Measurements from ENCODE around the gene GNAQ.

Gene GNAQ

DNA sequence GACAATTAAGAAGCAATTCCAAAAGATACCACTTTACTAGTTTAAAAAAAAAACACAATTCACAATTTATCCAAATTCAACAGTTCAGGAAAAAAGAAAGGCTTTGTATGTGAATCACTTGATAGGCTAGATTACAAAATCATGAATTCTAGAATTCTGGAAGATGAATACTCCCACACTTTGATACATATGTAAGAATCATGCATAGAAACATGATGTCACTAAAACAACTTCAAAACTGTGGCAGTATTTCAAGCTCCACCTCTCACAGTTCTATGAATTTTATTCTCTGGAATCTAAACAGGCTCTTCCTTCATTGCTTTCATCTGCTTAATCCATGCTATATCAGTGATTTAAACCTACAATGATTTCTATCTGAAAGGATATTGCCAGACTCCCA lies 51.0 kb downstream of the GNAQ start:
- H3K4me3 ChIP-seq (ENCODE audit: low read depth, low read length): no peak overlapping the region
- peak; percentile 36 for DNase-seq (ENCODE audit: low read depth)

DNA sequence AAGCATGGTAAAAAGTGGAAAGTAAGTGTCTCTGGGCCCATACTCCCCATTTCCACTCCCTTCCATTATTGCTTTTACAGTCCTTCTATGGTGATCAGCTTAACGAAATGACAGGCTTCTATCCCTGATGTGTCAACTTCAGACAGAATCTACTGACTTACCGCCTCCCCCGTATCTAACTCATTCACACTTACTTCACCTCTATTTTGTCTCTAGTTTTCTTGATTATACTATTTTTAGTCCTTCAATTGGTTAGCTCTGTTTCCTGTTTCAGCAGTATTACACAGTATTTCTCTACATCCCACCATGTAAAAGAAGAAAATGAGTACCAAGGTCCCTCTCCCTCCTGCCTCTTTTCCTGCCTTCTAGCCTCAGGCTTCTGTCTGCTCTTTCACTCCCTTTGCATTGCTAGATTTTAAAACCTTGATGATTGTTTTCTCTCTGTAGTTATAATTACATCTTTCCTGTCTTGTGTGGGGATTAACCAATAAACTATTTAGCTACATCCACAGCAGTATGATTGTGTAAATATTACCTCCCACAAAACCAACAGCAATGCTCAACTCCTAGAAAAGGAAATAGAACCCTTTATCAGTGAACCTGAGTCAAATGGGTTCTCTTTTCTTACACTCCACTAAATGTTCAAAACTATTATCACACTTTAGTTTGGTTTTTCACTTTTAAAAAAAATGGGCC lies 53.4 kb downstream of the GNAQ start:
- no peak for DNase-seq (ENCODE audit: low read depth)

DNA sequence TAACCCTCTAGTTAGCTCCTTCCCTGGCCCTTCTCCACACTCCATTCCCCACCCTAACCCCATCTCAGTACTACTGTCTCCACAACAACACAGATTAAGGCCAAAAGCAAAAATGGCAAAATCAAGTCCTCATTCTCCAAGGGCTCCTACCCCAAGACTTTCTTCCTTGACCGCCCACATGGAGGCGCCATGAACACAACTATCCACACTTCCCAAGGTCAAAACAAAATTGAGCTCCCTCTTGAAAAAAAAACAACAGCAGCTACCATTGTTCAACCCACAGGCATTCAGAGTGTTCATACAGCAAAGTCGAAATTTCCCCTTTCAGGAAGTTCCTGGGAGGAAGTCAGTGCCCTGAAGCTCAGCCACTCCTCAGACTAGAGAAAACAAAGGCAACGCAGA lies 54.4 kb downstream of the GNAQ start:
- DNase-seq (ENCODE audit: low read depth): peak; percentile 35
- H3K4me3 ChIP-seq (ENCODE audit: low read depth, low read length): no peak overlapping the region

More for the DNA sequence above, 53.4 kb downstream of the GNAQ start:
- H3K4me3 ChIP-seq (ENCODE audit: low read depth, low read length): no peak overlapping the region

DNA sequence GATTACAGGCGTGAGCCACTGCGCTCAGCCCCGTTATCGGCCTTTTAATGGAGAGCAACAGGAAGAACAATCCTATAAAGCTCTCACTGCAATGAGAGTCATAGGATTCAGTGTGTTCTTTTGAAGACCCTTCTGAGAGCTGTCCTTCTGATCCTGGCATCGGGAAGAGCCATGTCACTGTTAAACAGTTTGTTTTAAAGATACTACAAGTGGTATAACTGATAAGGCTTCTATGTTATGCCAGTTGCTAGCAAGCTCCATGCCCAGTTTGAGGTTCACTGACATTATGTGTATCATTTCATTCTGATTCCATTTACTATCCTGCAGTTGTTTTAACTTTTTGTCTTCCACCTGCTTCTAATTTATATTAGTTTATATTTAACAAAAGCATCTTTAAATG lies 55.8 kb downstream of the GNAQ start:
- DNase-seq (ENCODE audit: low read depth): no peak
- H3K4me3 ChIP-seq (ENCODE audit: low read depth, low read length): no peak overlapping the region

DNA sequence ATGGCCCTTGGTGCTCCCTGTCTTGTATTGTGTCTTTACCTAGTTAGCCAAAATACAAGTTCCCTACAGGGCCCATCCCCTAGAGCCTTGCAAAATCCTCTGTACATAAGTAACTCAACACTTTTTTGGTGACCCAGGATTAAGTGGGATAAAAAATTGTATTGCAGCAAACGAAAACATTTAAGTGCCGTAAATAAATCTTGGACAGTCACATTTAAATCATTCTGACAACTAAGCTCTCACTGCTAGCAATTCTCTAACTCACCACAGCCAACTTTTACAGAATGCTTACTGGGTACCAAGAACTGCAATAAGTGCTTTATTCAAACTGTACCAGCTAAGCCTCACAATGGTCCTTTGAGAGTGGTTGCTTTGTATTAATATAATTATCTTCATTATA lies 56.6 kb downstream of the GNAQ start:
- no peak overlapping the region for H3K4me3 ChIP-seq (ENCODE audit: low read depth, low read length)
- no peak for DNase-seq (ENCODE audit: low read depth)

DNA sequence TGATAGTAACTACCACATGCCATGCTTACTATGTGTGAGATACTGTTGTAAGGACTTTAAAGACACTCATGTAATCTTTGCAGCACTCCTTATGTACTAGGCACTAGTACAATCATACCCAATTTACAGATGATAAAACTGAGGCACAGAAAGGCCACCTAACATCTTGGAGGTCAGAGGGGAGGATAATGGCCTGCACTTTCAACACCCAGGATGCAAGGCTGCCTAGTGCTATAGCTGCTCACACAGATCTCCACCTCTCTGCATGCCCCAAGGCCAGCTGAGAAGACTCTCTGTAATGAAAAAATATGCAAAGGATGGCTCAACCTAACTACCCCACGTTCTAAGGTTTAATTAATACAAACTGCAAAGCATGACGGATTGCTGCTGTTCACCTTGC lies 57.2 kb downstream of the GNAQ start:
- no peak overlapping the region for H3K4me3 ChIP-seq (ENCODE audit: low read depth, low read length)
- no peak for DNase-seq (ENCODE audit: low read depth)

DNA sequence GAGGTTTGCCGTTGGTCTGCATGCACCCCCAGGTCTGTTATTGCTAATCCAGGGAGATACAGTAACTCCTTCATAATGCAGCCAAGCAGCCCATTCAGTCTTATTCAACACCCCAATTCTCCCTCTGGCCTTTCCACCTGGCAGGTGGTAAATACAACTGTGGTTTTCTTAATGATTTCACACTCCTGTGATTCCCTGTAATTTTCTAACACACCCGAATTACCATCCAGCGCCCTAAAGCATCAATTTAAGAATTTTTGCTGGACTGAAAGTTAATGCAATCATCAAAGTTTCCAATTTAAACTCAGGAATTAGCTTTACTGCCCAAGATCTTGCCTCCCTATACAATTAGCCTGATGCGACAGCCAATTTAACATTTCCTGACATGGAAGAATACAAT lies 62.5 kb downstream of the GNAQ start:
- DNase-seq (ENCODE audit: low read depth): no peak
- no peak overlapping the region for H3K4me3 ChIP-seq (ENCODE audit: low read depth, low read length)

DNA sequence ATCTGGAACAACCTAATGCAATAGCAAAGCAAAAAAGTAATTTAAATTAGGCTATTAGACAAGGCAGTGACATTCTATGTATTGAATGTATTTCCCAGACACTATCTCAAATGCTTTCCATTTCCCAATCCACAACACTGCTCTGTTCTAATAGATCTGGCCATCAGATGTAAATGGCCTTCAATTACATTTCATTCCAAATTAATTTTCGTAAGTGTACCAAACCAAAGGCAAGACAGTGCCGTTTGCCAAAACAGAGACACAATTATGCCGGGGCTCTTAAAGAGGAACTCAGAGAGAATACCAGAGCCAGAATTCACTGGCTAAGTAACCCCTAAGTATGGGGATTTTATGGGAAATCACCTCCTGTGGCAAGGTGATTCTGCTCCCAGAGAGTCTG lies 63.1 kb downstream of the GNAQ start:
- DNase-seq (ENCODE audit: low read depth): no peak
- no peak overlapping the region for H3K4me3 ChIP-seq (ENCODE audit: low read depth, low read length)

DNA sequence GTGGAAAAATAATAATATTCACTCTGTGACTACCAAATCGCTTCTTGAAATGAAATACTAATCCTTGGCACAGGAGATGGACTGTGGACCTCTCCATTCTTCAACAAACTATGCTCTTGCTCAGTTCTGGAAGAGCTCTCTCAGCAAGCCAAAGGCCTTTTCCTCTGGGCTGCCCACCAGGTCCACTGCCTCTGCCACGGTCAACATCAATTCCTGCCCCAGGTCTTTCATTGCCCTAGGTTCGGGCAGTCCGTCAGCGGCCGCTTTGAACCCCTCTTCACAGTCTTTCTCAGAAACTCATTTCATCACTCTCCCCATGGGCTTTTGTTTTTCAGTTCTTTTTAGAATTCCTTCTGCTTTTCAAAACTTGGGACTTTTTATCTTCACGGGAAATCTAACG lies 64.9 kb downstream of the GNAQ start:
- DNase-seq (ENCODE audit: low read depth): no peak
- no peak overlapping the region for H3K4me3 ChIP-seq (ENCODE audit: low read depth, low read length)

DNA sequence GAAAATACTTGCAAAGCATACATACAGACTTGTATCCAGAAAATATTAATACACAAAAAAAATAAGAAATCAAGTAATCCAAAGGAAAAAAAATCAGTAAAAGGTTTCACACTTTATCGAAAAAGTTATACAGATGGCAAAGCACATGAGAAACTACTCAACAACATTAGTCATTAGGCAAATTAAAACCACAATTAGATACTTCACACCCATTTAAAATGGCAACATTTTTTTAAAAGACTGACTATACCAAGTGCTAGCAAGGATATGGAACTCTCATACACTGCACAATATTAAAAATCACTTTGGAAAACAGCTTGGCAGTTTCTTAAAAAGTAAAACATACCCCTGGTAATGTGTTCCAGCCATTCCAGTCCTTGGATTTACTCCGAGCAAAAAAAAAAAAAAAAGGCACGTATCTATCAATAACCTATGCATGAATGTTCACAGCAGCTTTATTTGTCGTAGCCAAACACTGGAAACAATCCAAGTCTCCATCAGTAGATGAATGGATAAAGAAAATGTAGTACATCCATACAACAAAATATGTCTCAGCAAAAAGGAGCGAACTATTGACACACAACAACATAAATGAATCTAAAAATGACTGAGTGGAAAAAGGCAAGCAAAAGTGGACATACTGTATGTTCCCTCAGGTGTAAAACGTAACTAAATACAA lies 66.0 kb downstream of the GNAQ start:
- no peak overlapping the region for H3K4me3 ChIP-seq (ENCODE audit: low read depth, low read length)
- no peak for DNase-seq (ENCODE audit: low read depth)

DNA sequence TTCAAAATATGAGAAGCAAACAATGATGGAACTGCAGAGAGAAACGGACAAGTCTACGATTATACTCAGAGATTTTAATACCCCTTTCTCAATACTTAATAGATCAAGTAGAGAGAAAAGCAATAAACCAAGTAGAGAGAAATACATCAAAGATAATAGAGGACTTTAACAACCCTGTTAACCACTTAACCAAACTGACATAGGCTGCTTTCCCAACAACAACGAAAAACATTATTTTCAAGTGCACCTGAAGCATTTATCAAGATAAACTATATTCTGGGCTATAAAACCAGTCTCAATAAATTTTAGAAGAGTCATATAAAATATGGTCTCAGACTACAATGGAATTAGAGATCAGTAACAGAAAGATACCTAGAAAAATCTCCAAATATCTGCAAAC lies 67.4 kb downstream of the GNAQ start:
- DNase-seq (ENCODE audit: low read depth): no peak
- no peak overlapping the region for H3K4me3 ChIP-seq (ENCODE audit: low read depth, low read length)

DNA sequence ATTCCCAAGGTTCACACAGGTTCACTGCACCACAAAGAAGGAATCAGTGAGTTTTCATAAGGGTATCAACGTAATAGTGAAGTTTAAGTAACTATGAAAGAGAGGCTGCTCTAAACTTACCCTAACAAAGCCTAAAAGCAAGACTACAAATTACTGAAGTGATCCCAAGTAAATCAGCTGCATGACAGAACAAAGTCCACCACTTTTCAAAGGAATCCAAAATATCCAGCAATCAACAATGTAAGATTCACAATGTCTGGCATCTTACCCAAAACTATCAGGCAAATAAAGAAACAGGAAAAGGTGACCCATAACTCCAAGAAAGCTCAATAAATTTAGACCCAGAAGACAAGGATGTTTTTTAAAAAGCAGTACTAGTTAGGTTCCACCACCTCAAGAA lies 70.1 kb downstream of the GNAQ start:
- no peak for DNase-seq (ENCODE audit: low read depth)
- H3K4me3 ChIP-seq (ENCODE audit: low read depth, low read length): no peak overlapping the region

DNA sequence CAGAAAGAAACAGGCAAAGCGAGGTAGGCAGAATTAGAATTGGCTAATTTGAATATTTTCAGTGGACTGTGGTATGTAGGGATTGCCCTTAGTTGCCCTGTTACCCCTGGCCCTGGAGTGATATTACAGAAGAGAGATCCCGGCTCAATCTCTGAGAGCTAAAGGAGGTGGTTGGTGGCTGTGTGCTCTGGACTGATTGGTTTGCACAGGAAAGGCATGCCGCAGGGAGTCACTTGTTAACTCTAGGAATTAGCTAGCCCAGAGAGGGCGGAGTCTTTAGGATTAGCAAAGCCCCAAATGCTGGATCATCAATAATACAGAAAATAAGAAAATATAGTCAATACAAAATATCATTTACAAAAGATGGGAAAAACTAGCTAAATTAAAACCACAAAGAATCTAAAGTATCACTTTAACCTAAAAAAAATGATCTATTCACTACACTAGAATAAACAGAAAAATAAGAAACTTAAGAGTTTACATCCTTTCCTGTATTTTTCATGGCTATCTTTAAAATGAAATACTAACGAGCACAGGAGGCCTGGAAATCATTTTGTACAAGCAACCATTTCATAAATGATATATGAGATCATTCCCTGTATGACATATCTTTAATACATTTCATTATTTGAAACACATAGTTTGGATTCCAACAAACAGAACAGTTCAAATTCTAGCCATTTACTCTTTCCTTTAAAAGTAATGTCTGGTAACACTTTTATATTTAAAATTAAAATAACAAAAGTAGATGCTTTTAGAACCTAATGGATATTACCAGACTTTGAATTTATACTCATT lies 71.1 kb downstream of the GNAQ start:
- H3K4me3 ChIP-seq (ENCODE audit: low read depth, low read length): no peak overlapping the region
- DNase-seq (ENCODE audit: low read depth): no peak

DNA sequence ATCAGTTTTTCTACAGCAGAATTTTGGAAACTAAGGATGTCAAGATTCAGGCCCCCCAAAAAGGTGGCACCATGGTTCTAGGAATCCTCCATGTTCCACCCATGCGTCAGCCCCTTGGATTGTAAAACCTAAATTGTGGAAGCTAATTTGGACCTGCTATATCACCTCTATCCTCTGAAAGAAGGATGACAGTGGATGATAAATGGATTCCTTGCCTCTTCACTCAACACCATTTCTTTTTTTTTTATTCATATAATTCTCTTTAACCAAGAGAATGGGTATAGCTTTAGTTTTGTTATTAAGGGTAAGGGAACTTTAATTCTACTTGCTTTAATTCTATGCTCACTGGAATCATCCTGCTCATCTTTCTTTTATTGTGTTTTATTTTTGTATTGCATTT lies 71.8 kb downstream of the GNAQ start:
- H3K4me3 ChIP-seq (ENCODE audit: low read depth, low read length): no peak overlapping the region
- no peak for DNase-seq (ENCODE audit: low read depth)

DNA sequence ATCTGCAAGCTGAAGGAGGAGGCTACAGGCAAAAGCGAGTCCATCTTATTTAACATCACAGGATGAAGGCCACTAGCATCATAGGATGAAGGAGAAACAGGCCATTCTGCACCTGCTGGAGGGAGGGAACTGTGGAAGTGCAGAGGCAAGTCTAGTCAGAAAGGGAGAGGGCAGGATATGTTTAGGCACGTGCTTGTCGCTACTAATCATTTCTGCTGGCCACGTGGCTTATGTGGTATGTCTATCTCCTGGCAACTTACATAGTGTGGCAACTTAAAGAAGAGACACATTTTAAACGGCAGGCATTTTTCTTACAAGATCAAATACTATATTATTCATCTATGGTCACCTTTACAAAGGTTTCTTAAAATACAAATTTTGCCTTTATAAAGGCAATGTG lies 74.0 kb downstream of the GNAQ start:
- no peak overlapping the region for H3K4me3 ChIP-seq (ENCODE audit: low read depth, low read length)
- DNase-seq (ENCODE audit: low read depth): no peak

DNA sequence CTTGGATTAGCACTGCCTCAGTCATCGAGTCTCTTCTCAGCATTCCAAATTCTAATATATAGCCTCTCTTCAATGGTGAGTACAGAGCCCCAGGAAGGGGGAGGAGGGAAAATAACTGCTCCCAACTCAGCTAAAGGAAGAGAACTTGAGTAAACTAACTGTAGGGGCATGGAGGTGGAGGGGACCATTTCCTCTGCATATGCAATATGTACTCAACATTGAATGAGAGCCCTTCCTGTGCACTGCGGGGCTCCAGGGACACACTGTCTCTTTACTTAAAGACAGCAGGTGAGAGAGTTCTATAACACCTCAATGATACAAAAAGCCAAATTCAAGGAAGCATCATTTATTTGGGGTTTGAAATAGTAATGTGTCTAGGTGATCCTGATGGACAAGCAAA lies 75.1 kb downstream of the GNAQ start:
- DNase-seq (ENCODE audit: low read depth): no peak
- no peak overlapping the region for H3K4me3 ChIP-seq (ENCODE audit: low read depth, low read length)

DNA sequence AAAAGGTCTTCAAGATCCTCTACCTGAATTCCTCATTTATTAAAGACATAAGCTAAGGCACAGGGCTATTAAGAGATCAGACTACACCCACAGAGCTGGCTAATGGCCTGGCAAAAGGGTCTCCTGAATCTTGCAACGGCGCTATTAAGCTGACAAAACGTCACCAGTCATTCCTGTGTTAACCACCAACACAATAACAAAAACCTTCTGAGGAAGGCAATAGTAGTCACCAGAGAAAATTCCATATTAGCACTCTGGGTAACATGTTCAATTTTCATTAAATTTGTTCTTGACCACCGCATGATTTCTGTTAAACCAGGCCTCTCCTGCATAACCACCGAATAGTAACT lies 77.0 kb downstream of the GNAQ start:
- no peak overlapping the region for H3K4me3 ChIP-seq (ENCODE audit: low read depth, low read length)
- DNase-seq (ENCODE audit: low read depth): no peak

DNA sequence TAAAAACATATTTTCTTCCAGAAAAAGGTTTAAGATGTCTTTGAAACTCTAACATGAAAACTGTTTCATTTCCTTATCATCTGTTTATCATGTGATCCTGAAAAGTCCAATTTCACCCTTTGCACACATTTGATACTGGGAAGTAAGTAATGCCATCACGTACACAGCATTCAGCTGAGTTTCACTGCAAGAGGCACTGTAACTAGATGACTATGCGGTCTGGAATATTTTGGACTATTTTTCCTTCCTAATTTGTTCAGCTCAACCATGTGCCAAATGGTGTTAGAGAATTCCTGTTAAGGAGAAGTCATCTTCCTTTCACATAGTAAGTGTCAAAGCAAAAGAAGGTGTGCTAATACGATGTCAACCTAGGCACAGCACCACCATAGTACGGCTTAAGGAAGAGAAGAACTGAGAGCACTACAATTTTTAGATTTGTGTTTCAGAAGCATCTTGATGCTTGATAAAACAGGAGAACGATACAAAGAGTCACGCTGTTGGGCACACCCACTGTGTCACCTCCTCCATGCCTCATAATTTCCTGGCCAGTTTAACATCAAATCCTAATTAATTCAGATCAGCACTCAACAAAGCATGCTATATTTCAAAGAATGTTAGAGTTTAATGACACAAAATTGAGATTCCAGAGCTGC lies 77.5 kb downstream of the GNAQ start:
- H3K4me3 ChIP-seq (ENCODE audit: low read depth, low read length): no peak overlapping the region
- DNase-seq (ENCODE audit: low read depth): no peak

DNA sequence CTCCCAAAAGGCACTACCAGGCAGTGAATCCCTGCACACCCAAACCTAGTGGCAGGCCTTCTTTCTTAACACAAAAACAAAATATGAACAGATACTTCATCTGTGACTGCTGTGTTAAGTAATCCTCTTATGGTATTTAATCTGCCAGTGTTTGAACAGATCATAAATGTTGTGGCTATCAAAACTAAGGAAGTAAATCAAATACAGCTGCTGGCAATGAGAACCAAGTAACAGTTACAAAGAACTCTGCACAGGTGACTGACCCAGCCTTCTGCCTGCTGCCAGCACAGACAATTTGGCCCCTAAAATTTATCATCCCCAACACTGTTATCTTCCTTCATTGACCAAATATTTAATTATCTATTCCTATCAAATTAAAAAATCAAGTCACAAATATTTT lies 78.0 kb downstream of the GNAQ start:
- H3K4me3 ChIP-seq (ENCODE audit: low read depth, low read length): no peak overlapping the region
- no peak for DNase-seq (ENCODE audit: low read depth)

DNA sequence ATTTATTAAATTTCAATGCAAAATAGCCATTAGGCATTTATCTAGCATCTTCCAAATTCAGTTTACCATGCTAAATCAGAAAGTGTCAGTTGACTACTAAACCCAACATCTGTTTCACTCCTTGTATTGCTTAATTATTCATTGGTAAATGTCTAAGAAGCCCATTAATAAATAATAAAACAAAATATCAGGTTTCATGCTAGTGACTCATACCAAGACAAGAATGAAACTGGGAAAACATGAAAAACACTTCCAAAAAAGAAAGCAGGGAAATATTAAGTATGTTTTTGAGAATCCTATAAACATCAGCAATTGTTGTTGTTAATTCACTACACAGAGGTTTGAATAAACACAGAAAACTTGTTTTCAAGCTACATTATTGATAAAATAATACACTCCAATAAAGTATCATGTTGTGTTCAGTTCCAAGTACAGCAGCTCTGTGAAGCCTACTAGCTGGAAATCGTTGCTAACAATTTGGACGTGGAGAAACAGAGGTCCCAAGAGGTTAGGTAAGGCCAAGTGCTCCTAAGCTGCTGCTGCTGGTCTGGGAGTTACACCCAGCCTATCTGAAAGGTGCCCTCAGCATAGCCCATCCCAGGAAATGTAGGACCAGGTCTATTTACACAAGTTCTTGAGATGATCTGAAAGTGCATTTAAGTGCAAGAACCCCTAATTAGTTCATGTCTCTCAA lies 78.8 kb downstream of the GNAQ start:
- no peak overlapping the region for H3K4me3 ChIP-seq (ENCODE audit: low read depth, low read length)
- DNase-seq (ENCODE audit: low read depth): no peak

Data from skeletal muscle cell (primary cell).